Measurements from ENCODE around the gene PTRHD1.
"Not testable (repeated sequence)": the region's sequence is repeated elsewhere in the genome, so short reads cannot be mapped to it uniquely, and the experiment has no call there.

The PTRHD1 gene

GRCh38 chr2:24809316-24810007 lies 16.3 kb upstream of the PTRHD1 start:
- no peak for DNase-seq (ENCODE audit: low spot score)

DNA sequence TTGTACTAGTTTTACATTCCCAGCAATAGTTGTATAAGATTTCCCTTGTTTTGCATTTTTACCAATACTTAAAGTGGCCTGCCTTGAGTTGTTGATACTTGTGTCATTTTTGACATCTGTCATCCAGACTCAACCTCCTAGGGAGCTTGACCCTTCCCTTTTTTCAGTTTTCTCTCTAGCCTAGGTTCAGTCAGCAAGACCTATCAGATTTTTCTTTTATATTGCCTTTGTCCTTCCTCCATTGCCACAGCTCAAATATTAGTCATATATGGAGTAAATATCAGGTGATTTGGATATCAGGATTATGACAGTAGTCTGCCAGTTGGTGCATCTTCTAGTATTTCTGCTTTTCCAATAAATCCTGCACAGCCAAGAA lies 13.5 kb upstream of the PTRHD1 start:
- no peak for DNase-seq (ENCODE audit: low spot score)

DNA sequence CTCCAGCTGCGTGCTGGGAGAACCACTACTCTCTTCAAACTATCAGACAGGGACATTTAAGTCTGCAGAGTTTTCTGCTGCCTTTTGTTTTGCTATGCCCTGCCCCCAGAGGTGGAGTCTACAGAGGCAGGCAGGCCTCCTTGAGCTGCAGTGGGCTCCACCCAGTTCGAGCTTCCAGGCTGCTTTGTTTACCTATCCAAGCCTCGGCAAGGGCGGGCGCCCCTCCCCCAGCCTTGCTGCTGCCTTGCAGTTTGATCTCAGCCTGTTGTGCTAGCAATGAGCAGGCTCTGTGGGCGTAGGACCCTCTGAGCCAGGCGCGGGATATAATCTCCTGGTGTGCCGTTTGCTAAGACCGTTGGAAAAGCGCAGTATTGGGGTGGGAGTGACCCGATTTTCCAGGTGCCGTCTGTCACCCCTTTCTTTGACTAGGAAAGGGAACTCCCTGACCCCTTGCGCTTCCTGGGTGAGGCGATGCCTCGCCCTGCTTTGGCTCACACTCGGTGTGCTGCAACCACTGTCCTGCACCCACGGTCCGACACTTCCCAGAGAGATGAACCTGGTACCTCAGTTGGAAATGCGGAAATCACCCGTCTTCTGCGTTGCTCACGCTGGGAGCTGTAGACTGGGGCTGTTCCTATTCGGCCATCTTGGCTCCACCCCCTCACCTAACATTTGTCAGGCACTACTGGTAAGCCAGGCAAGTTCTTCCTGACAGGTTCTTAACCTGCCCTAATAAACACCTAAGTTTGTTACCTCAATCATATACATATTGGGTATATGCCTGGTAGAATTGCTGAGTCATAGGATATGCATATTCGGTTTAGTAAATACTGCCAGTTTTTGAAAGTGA lies 12.8 kb upstream of the PTRHD1 start:
- DNase-seq (ENCODE audit: low spot score): not testable (repeated sequence)

DNA sequence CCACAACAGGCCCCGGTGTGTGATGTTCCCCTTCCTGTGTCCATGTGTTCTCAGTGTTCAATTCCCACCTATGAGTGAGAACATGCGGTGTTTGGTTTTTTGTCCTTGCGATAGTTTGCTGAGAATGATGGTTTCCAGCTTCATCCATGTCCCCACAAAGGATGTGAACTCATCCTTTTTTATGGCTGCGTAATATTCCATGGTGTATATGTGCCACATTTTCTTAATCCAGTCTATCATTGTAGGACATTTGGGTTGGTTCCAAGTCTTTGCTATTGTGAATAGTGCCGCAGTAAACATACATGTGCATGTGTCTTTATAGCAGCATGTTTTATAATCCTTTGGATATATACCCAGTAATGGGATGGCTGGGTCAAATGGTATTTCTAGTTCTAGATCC lies 7.3 kb upstream of the PTRHD1 start:
- not testable (repeated sequence) for DNase-seq (ENCODE audit: low spot score)

GRCh38 chr2:24797644-24798043 lies 4.5 kb upstream of the PTRHD1 start:
- DNase-seq (ENCODE audit: low spot score): no peak

- peak; percentile 12 for DNase-seq (ENCODE audit: low spot score)
Observed at GRCh38 chr2:24793761-24794435, 707 bp upstream of the PTRHD1 start.

GRCh38 chr2:24792542-24792873 lies 683 bp downstream of the PTRHD1 start:
- no peak for DNase-seq (ENCODE audit: low spot score)

GRCh38 chr2:24791452-24791851 lies 1.7 kb downstream of the PTRHD1 start:
- no peak for DNase-seq (ENCODE audit: low spot score)

GRCh38 chr2:24788816-24789215 lies 4.4 kb downstream of the PTRHD1 start:
- DNase-seq (ENCODE audit: low spot score): no peak

DNA sequence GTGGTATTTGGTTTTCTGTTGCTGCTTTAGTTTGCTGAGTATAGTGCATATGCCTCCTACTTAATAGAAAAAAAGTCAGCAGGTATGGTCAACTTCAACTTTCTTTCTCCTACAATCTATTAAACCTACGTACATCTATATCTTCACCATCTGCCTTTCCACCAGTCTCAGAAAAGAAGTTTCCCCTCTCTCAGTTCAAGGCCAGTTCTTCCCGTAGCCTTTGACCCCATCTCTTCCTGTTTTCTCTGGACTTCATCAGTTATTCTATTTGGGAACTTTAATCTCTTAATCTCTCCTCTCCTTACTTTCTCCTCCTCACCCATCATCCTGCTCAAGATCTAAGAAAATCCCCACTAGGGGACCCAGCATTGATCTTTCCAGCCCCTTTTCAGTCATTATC lies 5.7 kb downstream of the PTRHD1 start:
- DNase-seq (ENCODE audit: low spot score): no peak

DNA sequence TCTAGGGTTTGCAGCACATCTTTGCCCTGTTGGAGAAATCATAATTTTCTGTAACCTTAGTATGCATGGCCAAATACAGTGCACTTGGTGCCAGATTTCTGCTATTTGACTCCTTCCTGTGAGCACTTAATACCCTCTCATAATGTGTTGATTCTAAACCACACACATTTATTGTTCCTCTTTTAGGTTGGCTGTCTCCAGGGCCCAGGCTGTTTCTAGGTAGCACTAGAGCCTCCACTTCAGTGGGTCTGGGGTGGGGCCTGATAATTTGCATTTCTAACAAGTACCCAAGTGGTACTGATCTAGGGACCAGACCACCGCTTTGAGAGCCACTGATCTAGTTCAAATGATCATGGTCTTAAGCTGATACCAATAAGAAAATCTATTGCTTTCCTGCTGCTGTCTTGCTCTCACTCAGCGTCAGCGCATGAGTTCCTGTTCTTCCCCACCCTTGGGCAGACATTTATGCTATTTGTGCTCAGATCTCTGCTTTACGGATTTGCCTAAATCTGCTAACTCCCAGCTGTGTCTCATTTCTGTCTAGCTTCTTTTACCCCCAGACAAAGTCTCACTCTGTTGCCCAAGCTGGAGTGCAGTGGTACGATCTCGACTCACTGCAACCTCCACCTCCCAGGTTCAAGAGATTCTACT lies 7.4 kb downstream of the PTRHD1 start:
- DNase-seq (ENCODE audit: low spot score): no peak

DNA sequence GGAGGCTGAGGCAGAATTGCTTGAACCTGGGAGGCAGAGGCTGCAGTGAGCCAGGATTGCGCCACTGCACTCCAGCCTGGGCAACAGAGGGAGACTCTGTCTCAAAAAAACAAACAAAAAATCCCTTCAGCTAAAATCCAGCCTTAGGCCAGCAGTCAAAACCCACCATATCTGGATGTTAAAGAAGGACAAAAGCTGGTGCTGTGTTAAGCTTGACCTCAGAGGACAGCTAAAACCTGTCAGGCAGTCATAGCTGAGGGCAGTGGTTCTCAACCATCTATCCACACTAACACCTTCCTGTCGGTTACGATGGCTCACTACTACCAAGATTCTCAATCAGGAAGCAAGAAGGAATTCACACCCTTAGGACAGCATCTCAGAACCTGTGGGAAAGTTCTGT lies 9.6 kb downstream of the PTRHD1 start:
- DNase-seq (ENCODE audit: low spot score): no peak

- no peak for DNase-seq (ENCODE audit: low spot score)
Observed at GRCh38 chr2:24779116-24779515, 14.1 kb downstream of the PTRHD1 start.

GRCh38 chr2:24774373-24774772 lies 18.8 kb downstream of the PTRHD1 start:
- no peak for DNase-seq (ENCODE audit: low spot score)

- no peak for DNase-seq (ENCODE audit: low spot score)
Observed at GRCh38 chr2:24771764-24772586, 21.2 kb downstream of the PTRHD1 start.

- DNase-seq (ENCODE audit: low spot score): no peak
Observed at GRCh38 chr2:24771061-24771460, 22.1 kb downstream of the PTRHD1 start.

GRCh38 chr2:24768601-24769000 lies 24.6 kb downstream of the PTRHD1 start:
- DNase-seq (ENCODE audit: low spot score): no peak

GRCh38 chr2:24768013-24768412 lies 25.2 kb downstream of the PTRHD1 start:
- no peak for DNase-seq (ENCODE audit: low spot score)

GRCh38 chr2:24766609-24767008 lies 26.6 kb downstream of the PTRHD1 start:
- no peak for DNase-seq (ENCODE audit: low spot score)

GRCh38 chr2:24763843-24764242 lies 29.3 kb downstream of the PTRHD1 start:
- no peak for DNase-seq (ENCODE audit: low spot score)

DNA sequence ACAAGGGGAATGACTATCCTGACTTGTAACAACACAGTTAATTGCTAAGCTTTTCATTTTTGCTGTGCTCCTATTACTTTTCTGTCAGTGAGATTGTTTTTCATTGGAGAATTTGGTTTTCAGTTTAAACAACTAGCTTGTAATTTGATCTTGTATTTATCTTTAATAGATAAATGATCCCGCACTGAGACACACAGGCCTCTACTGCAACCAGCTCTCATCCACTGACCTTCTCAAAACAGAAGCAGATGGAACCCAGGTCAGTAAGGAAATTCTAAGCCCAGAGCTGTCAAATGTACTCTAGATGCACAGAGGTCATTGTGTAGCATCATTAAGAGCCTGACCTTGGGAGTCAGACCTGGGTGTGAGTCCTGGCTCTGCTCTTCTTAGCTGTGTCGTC lies 30.7 kb downstream of the PTRHD1 start:
- DNase-seq (ENCODE audit: low spot score): no peak

GRCh38 chr2:24761866-24762265 lies 31.3 kb downstream of the PTRHD1 start:
- DNase-seq (ENCODE audit: low spot score): no peak

Data from COLO829 (cell line).